ENCODE results near the gene ATP6AP2. TPM values are rescaled to one million over a fixed set of nuclear protein-coding genes. Genes with fewer than 3 reads are reported as not detected.
A peak's percentile ranks its signal among the peaks of the same experiment; 100 is the strongest.
"Not testable (repeated sequence)": the region's sequence is repeated elsewhere in the genome, so short reads cannot be mapped to it uniquely, and the experiment has no call there.

Gene ATP6AP2
- polyA plus RNA-seq, 10 donors, result 72.5 to 99.7 (median 78.4) TPM

DNA sequence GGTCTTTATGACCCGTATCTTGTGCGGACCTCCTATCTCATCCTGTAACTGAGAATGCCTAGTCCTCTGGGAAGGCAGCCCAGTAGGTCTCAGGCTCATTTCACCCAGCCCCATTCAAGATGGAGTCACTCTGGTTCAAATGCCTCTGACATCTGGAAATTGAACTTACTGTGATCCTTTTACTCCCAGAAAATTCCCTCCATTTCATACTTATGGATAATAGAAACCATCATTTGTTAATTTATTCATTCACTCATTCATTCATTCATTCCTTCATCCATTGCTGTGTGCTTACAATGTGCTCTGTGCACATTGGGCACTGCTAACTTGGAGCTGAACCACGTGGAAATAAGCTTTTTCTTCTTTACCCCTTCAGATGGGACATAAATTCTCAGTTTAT, 9.2 kb upstream of the ATP6AP2 start:
- DNase-seq, result no peak

DNA sequence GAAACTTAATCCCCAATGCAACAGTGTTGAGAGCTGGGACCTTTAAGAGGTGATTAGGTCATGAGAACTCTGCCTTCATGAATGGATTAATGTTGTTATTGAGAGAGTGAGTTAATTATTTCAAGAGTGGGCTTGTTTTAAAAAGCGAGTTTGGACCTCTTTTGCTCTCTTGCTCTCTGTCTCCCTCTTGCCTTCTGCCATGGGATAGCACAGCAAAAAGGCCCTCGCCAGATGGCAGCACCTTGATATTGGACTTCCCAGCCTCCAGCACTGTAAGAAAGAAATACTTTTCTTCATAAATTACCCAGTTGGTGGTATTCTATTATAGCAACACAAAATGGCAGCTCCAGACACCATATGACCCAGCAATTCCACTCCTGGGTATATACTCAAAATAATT, 7.0 kb upstream of the ATP6AP2 start:
- no peak for DNase-seq

DNA sequence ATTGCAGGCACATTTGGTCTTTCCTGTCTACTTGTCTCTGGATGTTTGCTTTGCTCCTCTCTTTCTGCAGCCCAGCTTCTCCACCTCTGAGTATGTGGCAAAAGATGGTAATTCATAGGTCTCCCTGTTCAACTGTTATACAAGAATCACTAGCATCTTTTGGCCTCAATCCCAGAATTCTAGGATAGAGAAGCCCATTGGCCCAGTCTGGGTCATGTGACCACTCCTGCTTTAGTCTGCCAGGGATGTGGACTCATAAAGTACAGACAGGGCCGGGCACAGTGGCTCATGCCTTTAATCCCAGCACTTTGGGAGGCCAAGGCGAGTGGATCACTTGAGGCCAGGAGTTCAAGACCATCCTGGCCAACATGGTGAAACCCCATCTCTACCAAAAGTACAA, 5.4 kb upstream of the ATP6AP2 start:
- DNase-seq, result not testable (repeated sequence)

DNA sequence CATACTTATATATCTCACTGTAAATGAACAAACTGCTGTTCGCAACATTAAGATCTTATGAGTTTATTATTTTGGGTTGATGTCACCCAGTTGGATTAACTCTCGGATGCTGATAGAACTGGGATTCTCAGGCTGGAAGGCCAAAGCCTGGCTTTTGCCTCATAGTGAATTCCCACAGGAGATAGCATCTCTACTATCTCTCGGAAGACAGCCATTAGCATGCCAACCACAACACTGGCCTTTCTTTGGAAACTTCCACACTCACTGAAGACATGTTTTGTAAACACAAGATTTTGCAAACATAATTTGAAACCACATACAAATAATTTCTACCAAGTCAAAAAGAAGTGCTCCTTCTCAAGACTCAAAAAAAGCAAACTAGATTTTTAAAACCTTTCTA, 4.5 kb upstream of the ATP6AP2 start:
- DNase-seq, result no peak

DNA sequence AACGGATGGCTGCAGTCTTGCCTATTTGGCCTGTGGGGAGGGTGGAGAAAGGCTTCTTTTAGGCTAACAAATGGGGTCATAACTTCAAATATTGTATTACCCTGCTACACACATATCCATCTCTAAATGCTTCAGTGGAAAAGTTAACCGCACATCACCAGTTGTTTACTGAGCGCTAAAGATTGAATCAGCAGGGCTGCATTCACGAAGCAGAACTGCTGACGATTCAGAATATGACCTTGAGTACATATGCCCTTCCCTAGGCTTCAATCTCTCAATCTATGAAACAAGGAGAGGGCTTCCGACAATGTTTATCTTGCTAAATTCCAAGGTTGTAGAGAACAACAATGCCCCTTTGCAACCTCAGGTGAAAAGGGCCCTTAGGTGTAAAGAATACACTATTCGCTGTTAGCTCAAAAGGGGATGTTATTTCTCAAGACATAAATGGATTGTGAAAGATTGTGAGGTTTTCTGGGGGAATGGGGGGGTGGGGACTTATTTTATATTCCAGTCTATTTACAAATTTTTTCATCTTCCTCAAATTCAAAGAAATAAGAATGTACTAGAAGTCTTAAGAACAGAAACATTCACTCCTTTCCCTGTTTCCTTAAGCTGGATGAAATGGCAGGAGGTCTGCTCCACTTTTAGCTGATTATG, 2.6 kb upstream of the ATP6AP2 start:
- no peak for DNase-seq

DNA sequence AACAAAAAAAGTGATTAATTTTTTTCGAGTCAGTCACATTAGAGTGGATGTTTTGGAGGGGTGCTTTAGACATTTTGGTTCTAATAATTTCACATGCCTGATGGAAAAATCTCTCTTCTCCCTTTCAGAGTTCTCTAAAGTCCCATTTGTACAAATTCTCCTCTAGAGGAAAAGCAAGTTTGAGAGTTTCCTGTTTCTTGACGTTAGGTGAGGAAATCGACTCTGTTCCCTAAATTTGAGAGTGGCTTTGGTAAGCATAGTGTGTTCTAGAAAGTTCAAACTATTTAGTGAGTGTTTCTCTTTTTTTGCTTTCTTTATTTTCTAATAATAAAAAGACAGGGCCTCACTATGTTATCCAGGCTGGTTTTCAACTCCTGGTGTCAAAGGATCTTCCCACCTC, 1.6 kb upstream of the ATP6AP2 start:
- no peak for DNase-seq

DNA sequence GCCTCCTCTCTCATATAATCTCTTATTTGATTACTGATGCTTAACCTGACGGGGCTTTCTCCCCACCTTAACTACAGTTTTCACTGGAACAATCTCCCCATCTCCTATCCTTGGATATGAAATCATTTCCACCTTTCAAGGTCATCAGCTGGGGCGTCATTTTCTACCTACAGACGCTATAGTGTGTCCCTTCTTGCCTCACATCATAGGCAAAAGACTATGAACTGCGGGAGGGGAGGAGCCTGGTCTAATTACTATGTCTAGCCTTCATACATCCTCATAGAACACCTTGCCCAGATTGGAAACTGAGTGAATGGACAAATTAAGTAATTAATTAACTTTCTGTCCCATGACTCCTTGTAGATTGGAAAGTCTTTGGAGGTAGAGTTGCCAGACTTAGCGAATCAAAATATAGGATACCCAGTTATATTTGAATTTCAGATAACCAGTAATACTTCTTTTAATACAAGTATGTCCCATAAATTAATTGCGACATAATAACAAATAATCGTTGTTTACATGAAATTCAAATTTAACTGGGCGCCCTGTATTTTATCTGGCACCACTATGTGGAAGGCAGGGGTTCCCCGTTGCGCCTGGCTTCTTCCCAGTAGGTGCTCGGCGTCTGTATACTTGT, 752 bp upstream of the ATP6AP2 start:
- DNase-seq, result no peak

DNA sequence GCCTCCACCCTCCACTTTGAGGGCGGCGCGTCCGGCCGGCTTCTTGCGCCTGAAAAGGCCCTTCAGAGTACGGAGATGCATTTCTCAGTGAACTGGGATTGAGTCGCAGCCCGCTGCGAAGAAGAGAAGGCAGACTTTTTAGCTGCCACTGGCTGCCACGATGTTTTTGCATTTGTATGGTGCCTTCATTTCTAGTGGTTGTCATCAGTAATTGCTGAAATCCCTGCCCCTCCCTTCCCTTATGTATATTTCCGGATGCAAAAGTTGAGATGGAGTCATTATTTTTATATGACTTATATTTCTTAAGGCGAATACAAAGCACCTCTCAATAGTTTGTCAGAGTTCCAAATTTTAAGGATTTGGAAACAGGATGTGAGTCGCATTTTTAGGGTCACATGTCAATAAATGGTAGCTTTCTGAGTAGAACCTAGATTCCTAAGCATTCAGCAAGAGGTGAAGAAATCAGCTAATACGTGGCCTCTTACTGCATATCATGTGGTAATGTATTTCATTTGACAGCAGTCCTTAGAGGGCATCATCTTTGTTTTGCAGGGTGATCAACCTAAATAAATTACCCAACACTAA, 658 bp downstream of the ATP6AP2 start:
- no peak for DNase-seq

DNA sequence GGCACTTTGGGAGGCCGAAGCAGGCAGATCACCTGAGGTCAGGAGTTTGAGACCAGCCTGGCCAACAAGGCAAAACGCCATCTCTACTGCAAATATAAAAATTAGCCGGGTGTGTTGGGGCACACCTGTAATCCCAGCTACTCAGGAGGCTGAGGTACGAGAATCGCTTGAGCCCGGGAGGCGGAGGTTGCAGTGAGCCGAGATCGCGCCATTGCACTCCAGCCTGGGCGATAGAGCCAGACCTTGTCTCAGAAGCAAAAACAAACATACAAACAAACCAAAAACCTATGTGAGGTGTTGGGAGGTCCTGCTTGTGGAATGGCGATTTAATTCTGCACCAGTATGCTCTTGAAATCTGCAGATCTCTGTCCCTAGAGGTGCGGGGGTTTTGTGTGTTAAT, 1.4 kb downstream of the ATP6AP2 start:
- DNase-seq, result not testable (repeated sequence)

DNA sequence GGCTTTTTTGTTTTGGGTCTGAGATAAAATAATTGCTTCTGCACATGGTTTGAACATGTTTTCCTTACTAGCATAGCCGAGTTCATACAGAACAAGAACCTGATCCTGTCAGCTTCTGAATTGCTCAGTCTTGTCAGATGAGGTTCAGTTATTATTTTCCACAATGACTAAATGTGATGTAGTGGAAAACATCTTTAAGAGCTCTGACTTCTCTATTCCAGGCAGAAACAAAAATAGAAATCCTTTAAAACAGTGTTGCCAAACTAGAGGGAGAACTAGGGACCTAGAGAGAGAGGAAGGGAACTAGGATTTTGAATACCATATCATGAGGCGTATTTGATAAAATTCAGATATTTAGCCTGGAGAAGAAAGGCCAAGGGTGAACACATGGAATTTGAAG, 2.0 kb downstream of the ATP6AP2 start:
- DNase-seq, result no peak

DNA sequence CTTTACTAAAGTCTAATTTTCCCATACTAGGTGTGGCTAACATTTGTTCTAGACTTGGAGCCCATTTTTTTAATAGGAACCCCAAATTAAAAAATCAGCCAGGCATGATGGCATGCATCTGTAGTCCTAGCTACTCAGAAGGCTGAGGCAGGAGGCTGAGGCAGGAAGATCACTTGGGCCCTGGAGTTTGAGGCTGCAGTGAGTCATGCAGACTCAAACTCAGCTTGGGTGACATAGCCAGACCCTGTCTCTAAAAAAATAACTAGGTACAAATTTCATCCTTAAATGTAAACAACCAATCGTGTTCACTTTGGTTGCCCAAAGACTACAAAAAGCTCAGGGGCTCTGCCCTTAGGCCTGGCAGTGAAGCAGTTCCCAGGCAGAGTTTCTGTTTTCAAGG, 6.9 kb downstream of the ATP6AP2 start:
- not testable (repeated sequence) for DNase-seq

DNA sequence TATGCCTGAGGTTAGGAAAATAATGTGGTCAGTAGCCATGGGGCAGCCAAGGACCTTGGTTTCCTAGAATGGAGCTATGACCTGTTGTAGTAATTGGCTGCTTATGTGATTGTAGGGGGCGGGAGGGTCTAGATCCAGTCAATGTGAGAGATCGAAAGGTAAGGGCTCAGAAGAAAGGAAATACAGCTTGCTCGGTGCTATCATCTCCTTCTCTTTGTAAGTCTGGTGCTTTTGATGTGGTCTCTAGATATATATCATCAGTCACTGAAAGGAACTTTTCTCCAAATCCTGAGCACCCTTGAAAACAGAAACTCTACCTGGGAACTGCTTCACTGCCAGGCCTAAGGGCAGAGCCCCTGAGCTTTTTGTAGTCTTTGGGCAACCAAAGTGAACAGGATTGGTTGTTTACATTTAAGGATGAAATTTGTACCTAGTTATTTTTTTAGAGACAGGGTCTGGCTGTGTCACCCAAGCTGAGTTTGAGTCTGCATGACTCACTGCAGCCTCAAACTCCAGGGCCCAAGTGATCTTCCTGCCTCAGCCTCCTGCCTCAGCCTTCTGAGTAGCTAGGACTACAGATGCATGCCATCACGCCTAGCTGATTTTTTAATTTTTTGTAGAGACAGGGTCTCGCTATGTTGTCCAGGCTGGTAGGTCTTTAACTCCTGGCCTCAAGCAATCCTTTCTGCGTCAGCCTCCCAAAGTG, 9.0 kb downstream of the ATP6AP2 start:
- not testable (repeated sequence) for DNase-seq

DNA sequence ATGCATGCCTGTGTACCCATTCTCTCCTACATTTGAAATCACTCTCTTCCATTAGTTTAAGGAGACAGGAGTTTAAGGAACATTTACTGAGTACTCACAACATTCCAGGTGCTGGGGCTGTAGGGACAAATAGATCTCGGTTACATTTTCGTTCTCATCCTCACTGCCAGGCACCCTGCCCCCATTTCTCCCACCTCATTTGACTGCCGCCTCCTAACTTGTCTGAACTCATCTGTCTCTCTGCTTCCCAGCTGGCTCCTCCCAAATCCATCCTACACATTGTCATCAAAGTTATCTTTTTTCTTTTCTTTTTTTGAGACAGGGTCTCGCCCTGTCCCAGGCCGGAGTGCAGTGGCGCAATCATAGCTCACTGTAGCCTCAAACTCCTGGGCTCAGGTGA, 22.7 kb downstream of the ATP6AP2 start:
- DNase-seq, result no peak

DNA sequence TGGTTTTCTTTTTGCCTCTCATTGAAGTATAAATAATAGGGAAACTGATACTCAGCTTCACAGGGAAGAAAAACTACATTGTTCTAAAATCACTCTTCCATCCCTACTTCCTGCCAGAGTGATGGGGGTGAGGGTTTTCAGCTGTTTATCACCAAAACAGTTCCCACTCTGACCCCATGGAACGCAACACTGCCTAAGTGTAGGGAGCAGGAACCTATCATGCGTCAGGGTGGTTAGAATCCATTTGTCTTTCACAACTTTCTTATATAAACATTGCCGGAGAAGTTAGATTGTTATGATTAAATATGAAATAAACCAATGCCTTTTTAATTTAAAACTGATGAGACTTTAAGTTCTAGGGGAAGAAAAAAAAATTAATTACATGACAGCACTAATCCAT, 26.6 kb downstream of the ATP6AP2 start:
- DNase-seq, result no peak

DNA sequence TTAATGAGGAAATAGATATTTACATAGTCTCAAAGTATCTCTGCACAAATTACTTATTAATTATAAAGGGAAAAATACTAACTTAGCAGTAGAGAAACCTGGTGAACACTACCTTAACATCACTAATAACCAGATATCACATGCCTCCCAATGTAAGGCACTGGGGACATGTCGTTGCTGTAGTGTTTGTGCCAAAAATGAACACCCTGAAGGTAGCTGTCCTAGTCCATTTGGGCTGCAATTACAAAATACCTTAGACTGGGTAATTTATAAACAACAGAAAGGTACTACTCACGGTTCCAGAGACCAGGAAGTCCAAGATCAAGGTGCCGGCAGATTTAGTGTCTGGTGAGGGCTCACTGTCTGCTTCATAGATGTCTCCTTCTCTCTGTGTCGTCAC, 31.7 kb downstream of the ATP6AP2 start:
- DNase-seq, result no peak

DNA sequence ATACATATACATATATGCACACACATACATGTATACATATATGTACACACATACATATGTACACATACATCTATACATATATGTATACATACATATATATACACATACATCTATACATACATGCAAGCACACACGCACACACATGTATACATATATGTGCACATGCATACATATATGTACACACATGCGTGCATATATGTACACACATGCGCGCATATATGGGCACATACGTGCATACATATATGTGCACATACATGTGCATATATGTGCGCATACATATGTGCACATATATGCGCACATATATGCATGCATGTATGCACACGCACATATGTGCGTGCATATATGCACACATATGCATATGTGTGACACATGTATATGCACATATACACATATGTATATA, 35.2 kb downstream of the ATP6AP2 start:
- DNase-seq, result no peak

DNA sequence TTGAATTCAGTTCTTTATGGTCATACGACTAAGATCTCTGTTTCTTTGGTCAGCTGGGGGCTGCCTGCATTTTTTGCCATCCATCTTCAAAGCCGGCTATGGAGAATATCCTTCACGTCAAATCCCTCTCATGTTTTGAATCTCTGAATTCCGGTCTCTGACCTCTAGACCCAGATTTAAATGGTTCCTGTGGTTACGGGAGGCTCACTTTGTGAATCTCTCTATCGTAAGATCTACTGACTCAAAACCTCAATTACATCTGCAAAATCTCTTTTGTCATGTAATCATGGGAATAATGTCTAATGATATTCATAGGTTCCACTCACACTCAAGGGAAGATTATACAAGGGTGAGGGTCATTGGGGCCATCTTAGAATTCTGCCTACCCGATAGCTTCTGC, 36.8 kb downstream of the ATP6AP2 start:
- no peak for DNase-seq

DNA sequence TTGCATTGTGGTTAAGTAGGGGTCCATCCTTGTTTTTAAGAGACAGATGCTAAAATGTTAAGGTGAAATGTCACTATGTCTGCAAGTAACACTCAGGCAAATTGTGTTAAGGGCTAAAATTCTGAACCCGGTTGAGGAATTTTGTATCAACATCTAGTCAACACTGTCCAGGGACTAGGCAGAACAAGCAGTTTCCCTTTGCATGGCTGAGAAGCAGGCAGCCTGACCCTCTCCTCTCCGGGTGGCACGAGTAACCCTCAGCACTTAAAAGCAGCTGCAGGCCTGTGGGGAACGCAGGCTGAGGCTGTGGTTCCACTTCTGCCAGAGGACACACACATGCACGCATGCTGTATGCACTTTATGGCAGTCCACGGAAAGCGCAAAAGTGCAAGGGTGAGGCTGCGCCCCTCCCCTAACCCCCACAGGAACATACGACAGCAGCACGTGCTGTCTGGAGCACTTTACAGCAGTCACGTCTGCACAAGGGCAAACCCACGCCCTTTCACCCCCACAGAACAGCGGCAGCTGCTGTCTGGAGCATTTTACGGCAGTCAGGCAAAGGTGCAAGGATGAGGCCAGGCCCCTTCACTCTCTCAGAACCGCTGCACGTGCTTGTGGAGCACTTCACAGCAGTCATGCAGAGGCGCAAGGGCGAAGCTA, 41.8 kb downstream of the ATP6AP2 start:
- DNase-seq, result peak in 1 of 3 donors; percentile 20

DNA sequence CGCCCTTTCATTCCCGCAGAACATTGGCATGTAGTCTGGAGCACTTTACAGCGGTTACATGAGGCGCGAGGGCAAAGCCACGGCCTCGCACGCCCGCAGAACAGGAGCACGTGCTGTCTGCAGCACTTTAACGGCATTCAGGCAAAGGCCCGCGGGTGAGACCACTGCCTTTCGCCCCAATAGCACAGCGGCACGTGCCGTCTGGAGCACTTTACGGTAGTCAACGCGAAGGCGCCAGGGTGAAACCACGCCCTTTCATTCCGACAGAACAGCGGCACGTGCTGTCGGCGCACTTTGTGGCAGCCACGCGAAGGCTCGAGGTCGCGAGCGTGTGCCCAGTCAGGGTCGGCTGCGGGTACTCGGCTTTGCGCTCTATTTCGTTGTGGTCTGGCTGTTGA, 42.4 kb downstream of the ATP6AP2 start, which contains the start of gene MPC1L:
MPC1L (plus strand) TSS at position 290 of the 398 bp plus-strand sequence. CDS start 138 bp downstream, outside the sequence.
- no peak for DNase-seq

DNA sequence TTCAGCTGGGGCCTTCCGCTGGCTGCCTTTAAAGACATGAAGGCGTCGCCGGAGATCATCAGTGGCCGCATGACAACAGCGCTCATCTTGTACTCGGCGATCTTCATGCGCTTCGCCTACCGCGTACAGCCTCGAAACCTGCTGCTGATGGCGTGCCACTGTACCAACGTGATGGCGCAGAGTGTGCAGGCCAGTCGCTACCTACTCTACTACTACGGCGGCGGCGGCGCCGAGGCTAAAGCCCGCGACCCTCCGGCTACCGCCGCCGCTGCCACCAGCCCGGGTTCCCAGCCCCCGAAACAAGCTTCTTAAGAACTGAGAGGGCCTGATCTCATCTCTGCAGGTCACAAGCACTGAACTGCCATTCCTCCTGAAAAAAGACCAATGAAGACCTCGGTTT, 42.9 kb downstream of the ATP6AP2 start:
- DNase-seq, result no peak

DNA sequence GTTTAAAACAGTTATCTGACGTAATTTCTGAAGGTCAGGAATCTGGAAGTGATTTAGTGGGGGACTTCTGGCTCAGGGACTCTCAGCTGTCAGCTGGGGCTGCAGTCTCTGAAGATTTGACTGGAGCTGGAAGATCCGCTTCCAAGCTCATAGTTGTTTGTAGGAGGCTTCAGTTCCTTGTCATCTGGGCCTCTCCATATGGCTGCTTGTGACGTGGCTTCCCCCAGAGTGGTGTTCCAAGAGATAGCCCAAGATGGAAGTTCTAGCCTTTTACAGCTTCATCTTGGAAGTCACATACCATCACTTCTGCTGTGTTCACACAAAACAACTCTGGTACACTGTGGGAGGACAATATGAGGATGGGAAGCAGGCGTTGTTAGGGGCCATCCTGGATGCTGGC, 44.5 kb downstream of the ATP6AP2 start:
- DNase-seq, result peak in 1 of 3 donors; percentile 7

DNA sequence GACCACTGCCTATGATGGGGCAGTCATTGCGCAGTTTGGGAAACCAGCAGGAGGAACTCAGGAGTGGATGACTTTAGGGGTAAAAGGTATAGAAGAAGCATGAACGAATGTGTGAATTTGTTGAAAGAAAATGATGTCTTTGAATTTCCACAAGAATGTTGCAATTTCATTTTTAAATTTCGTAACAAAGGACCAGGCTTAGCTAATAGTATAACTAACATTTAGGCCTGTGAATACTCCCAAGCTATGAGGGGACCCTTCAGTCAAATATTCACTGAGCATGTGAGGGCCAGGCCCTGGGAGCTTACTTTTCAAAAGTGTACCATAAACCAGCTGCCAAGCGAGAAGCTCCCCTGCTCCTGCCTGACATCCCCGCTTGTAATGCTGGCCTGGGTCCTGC, 47.7 kb downstream of the ATP6AP2 start:
- DNase-seq, result no peak

All from muscle of back (tissue), 11 donors.